ENCODE results near the gene UST.

UST gene

GRCh38 chr6:149079456-149079855 is 332.6 kb downstream of the UST start:
- Histone ChIP-seq H3K27ac (ENCODE audit: low read depth, low read length, severe bottlenecking) (no peak overlapping the region), H3K36me3 (ENCODE audit: control insufficient read depth, insufficient read depth, low read length) (no peaks in the 10 kb centered on the region), H3K4me1 (ENCODE audit: control insufficient read depth, insufficient read depth, low read length, poor library complexity, severe bottlenecking) (no peaks in the 10 kb centered on the region), H3K9me3 (ENCODE audit: control insufficient read depth, low read length) (no peaks in the 10 kb centered on the region), H3K4me3 (ENCODE audit: extremely low read depth, insufficient read depth, low read length, poor library complexity, severe bottlenecking) (no peak overlapping the region)
- 67% methylated on average over 1 of the region's 2 CpGs; no CpG with 5 or more reads in 1 of the 2 experiments for WGBS, 2 experiments (ENCODE audit: insufficient coverage in 2 of 2)

- Histone ChIP-seq H3K36me3 (ENCODE audit: control insufficient read depth, insufficient read depth, low read length) (no peaks in the 10 kb centered on the region), H3K27ac (ENCODE audit: low read depth, low read length, severe bottlenecking) (peak overlapping the region; percentile 63), H3K4me1 (ENCODE audit: control insufficient read depth, insufficient read depth, low read length, poor library complexity, severe bottlenecking) (no peaks in the 10 kb centered on the region), H3K9me3 (ENCODE audit: control insufficient read depth, low read length) (no peaks in the 10 kb centered on the region), H3K4me3 (ENCODE audit: extremely low read depth, insufficient read depth, low read length, poor library complexity, severe bottlenecking) (no peak overlapping the region)
- WGBS, 2 experiments (ENCODE audit: insufficient coverage in 2 of 2) = 78 to 81% methylated on average over 5 to 6 of the region's 6 CpGs
Measured at GRCh38 chr6:149079911-149080491, 333.2 kb downstream of the UST start.

- peak overlapping the region; percentile 63 for H3K27ac ChIP-seq (ENCODE audit: low read depth, low read length, severe bottlenecking)
- no peak overlapping the region for H3K4me3 ChIP-seq (ENCODE audit: extremely low read depth, insufficient read depth, low read length, poor library complexity, severe bottlenecking)
- no peaks in the 10 kb centered on the region for H3K4me1 ChIP-seq (ENCODE audit: control insufficient read depth, insufficient read depth, low read length, poor library complexity, severe bottlenecking)
- no peaks in the 10 kb centered on the region for H3K9me3 ChIP-seq (ENCODE audit: control insufficient read depth, low read length)
- 96 to 100% methylated on average over 4 to 5 of the region's 5 CpGs for WGBS, 2 experiments (ENCODE audit: insufficient coverage in 2 of 2)
- H3K36me3 ChIP-seq (ENCODE audit: control insufficient read depth, insufficient read depth, low read length) = no peaks in the 10 kb centered on the region
Measured at GRCh38 chr6:149080511-149080910, 333.7 kb downstream of the UST start.

- Histone ChIP-seq H3K27ac (ENCODE audit: low read depth, low read length, severe bottlenecking) (no peak overlapping the region), H3K9me3 (ENCODE audit: control insufficient read depth, low read length) (no peaks in the 10 kb centered on the region), H3K4me3 (ENCODE audit: extremely low read depth, insufficient read depth, low read length, poor library complexity, severe bottlenecking) (no peak overlapping the region), H3K36me3 (ENCODE audit: control insufficient read depth, insufficient read depth, low read length) (no peaks in the 10 kb centered on the region), H3K4me1 (ENCODE audit: control insufficient read depth, insufficient read depth, low read length, poor library complexity, severe bottlenecking) (no peaks in the 10 kb centered on the region)
- WGBS, 2 experiments (ENCODE audit: insufficient coverage in 2 of 2) = 82 to 100% methylated on average over 1 of the region's 1 CpG
Measured at GRCh38 chr6:149081281-149081680, 334.5 kb downstream of the UST start.

- H3K4me3 ChIP-seq (ENCODE audit: extremely low read depth, insufficient read depth, low read length, poor library complexity, severe bottlenecking) = no peak overlapping the region
- no peaks in the 10 kb centered on the region for H3K4me1 ChIP-seq (ENCODE audit: control insufficient read depth, insufficient read depth, low read length, poor library complexity, severe bottlenecking)
- H3K36me3 ChIP-seq (ENCODE audit: control insufficient read depth, insufficient read depth, low read length) = no peaks in the 10 kb centered on the region
- 0 to 6% methylated on average over 2 to 3 of the region's 6 CpGs for WGBS, 2 experiments (ENCODE audit: insufficient coverage in 2 of 2)
- H3K9me3 ChIP-seq (ENCODE audit: control insufficient read depth, low read length) = no peaks in the 10 kb centered on the region
- H3K27ac ChIP-seq (ENCODE audit: low read depth, low read length, severe bottlenecking) = no peak overlapping the region
Measured at GRCh38 chr6:149082320-149082719, 335.5 kb downstream of the UST start.

GRCh38 chr6:149084026-149084425 is 337.2 kb downstream of the UST start:
- Histone ChIP-seq H3K9me3 (ENCODE audit: control insufficient read depth, low read length) (no peaks in the 10 kb centered on the region), H3K27ac (ENCODE audit: low read depth, low read length, severe bottlenecking) (no peak overlapping the region), H3K36me3 (ENCODE audit: control insufficient read depth, insufficient read depth, low read length) (no peaks in the 10 kb centered on the region), H3K4me3 (ENCODE audit: extremely low read depth, insufficient read depth, low read length, poor library complexity, severe bottlenecking) (no peak overlapping the region), H3K4me1 (ENCODE audit: control insufficient read depth, insufficient read depth, low read length, poor library complexity, severe bottlenecking) (no peaks in the 10 kb centered on the region)

- no peak overlapping the region for H3K4me3 ChIP-seq (ENCODE audit: extremely low read depth, insufficient read depth, low read length, poor library complexity, severe bottlenecking)
- H3K36me3 ChIP-seq (ENCODE audit: control insufficient read depth, insufficient read depth, low read length) = no peaks in the 10 kb centered on the region
- no peaks in the 10 kb centered on the region for H3K4me1 ChIP-seq (ENCODE audit: control insufficient read depth, insufficient read depth, low read length, poor library complexity, severe bottlenecking)
- H3K9me3 ChIP-seq (ENCODE audit: control insufficient read depth, low read length) = no peaks in the 10 kb centered on the region
- H3K27ac ChIP-seq (ENCODE audit: low read depth, low read length, severe bottlenecking) = no peak overlapping the region
- WGBS, 2 experiments (ENCODE audit: insufficient coverage in 2 of 2) = no CpG with 5 or more reads among the region's 6 CpGs
Measured at GRCh38 chr6:149084808-149085556, 338.2 kb downstream of the UST start.

GRCh38 chr6:149085557-149085938 is 338.7 kb downstream of the UST start:
- H3K36me3 ChIP-seq (ENCODE audit: control insufficient read depth, insufficient read depth, low read length) = no peaks in the 10 kb centered on the region
- no peak overlapping the region for H3K4me3 ChIP-seq (ENCODE audit: extremely low read depth, insufficient read depth, low read length, poor library complexity, severe bottlenecking)
- H3K9me3 ChIP-seq (ENCODE audit: control insufficient read depth, low read length) = no peaks in the 10 kb centered on the region
- H3K27ac ChIP-seq (ENCODE audit: low read depth, low read length, severe bottlenecking) = no peak overlapping the region
- no peaks in the 10 kb centered on the region for H3K4me1 ChIP-seq (ENCODE audit: control insufficient read depth, insufficient read depth, low read length, poor library complexity, severe bottlenecking)

GRCh38 chr6:149086363-149086762 is 339.5 kb downstream of the UST start:
- Histone ChIP-seq H3K4me1 (ENCODE audit: control insufficient read depth, insufficient read depth, low read length, poor library complexity, severe bottlenecking) (no peaks in the 10 kb centered on the region), H3K9me3 (ENCODE audit: control insufficient read depth, low read length) (no peaks in the 10 kb centered on the region), H3K36me3 (ENCODE audit: control insufficient read depth, insufficient read depth, low read length) (no peaks in the 10 kb centered on the region), H3K4me3 (ENCODE audit: extremely low read depth, insufficient read depth, low read length, poor library complexity, severe bottlenecking) (no peak overlapping the region), H3K27ac (ENCODE audit: low read depth, low read length, severe bottlenecking) (no peak overlapping the region)
- WGBS, 2 experiments (ENCODE audit: insufficient coverage in 2 of 2) = no CpG with 5 or more reads among the region's 3 CpGs

- H3K36me3 ChIP-seq (ENCODE audit: control insufficient read depth, insufficient read depth, low read length) = no peaks in the 10 kb centered on the region
- WGBS, 2 experiments (ENCODE audit: insufficient coverage in 2 of 2) = 91 to 98% methylated on average over 6 of the region's 6 CpGs
- no peaks in the 10 kb centered on the region for H3K9me3 ChIP-seq (ENCODE audit: control insufficient read depth, low read length)
- no peak overlapping the region for H3K27ac ChIP-seq (ENCODE audit: low read depth, low read length, severe bottlenecking)
- no peak overlapping the region for H3K4me3 ChIP-seq (ENCODE audit: extremely low read depth, insufficient read depth, low read length, poor library complexity, severe bottlenecking)
- H3K4me1 ChIP-seq (ENCODE audit: control insufficient read depth, insufficient read depth, low read length, poor library complexity, severe bottlenecking) = no peaks in the 10 kb centered on the region
Measured at GRCh38 chr6:149087898-149088297, 341.1 kb downstream of the UST start.

- WGBS, 2 experiments (ENCODE audit: insufficient coverage in 2 of 2) = 92 to 98% methylated on average over 7 of the region's 9 CpGs
- no peaks in the 10 kb centered on the region for H3K36me3 ChIP-seq (ENCODE audit: control insufficient read depth, insufficient read depth, low read length)
- H3K9me3 ChIP-seq (ENCODE audit: control insufficient read depth, low read length) = no peaks in the 10 kb centered on the region
- no peak overlapping the region for H3K27ac ChIP-seq (ENCODE audit: low read depth, low read length, severe bottlenecking)
- no peak overlapping the region for H3K4me3 ChIP-seq (ENCODE audit: extremely low read depth, insufficient read depth, low read length, poor library complexity, severe bottlenecking)
- peaks cover under 1% of the 10 kb centered on the region for H3K4me1 ChIP-seq (ENCODE audit: control insufficient read depth, insufficient read depth, low read length, poor library complexity, severe bottlenecking)
Measured at GRCh38 chr6:149088361-149088760, 341.5 kb downstream of the UST start.
